ENCODE measurements around the gene UBE2G1.
"Not testable (repeated sequence)": the region's sequence is repeated elsewhere in the genome, so short reads cannot be mapped to it uniquely, and the experiment has no call there.

UBE2G1 gene

DNA sequence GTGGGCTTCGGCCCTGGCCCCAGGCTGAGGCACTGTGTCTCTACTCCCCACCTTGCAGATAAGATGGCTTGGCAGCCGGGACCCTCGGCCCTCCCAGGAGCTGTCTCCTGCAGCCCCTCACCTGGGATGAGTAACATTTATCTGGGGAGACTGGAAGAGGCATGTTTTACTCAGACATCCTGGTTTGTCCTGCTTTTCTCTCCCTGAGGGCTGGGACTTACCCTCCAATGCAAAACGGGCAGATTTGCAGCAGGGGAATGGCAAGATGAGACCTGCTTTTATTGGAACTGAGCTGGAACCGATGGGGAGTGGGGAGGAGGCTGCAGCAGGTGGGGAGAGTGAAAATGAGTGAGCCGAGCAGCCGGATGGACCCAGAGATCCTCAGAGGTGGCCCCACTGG, 27.3 kb upstream of the UBE2G1 start:
- DNase-seq (ENCODE audit: low spot score): no peak
- TF ChIP-seq, protein P1, sequence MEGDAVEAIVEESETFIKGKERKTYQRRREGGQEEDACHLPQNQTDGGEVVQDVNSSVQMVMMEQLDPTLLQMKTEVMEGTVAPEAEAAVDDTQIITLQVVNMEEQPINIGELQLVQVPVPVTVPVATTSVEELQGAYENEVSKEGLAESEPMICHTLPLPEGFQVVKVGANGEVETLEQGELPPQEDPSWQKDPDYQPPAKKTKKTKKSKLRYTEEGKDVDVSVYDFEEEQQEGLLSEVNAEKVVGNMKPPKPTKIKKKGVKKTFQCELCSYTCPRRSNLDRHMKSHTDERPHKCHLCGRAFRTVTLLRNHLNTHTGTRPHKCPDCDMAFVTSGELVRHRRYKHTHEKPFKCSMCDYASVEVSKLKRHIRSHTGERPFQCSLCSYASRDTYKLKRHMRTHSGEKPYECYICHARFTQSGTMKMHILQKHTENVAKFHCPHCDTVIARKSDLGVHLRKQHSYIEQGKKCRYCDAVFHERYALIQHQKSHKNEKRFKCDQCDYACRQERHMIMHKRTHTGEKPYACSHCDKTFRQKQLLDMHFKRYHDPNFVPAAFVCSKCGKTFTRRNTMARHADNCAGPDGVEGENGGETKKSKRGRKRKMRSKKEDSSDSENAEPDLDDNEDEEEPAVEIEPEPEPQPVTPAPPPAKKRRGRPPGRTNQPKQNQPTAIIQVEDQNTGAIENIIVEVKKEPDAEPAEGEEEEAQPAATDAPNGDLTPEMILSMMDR (IDR thresholded peaks at IDR 0.05; ENCODE audit: extremely low read depth, insufficient read depth, missing control alignments): no peak
- in situ Hi-C loops (cut with MboI; ENCODE audit: low pct_unique_long_range_greater_than_20kb, low sequenced_read_pairs, unreplicated experiment): no loop called here

DNA sequence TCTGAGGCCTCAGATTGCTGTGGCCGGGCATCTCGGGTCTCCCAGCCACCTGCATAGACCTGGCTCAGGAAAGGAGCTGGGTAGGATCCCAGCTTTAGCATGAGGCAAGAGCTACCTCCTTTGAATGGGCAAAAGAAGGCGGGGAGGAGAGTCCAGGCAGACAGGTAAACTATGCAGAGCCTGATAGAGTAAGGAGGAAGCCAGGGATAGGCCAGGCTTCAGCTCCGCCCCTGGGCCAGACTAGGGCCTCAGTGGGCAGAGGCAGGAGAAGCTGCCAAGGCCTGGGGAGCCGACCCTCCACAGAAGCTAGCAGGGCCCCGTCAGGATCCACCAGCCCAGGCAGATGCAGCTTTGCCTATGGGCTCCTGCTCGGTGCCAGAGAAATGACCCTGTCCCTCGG, 22.6 kb upstream of the UBE2G1 start:
- DNase-seq (ENCODE audit: low spot score): no peak
- TF ChIP-seq, protein P1 (IDR thresholded peaks at IDR 0.05; ENCODE audit: extremely low read depth, insufficient read depth, missing control alignments): no peak
- in situ Hi-C loops (cut with MboI; ENCODE audit: low pct_unique_long_range_greater_than_20kb, low sequenced_read_pairs, unreplicated experiment): no loop called here

DNA sequence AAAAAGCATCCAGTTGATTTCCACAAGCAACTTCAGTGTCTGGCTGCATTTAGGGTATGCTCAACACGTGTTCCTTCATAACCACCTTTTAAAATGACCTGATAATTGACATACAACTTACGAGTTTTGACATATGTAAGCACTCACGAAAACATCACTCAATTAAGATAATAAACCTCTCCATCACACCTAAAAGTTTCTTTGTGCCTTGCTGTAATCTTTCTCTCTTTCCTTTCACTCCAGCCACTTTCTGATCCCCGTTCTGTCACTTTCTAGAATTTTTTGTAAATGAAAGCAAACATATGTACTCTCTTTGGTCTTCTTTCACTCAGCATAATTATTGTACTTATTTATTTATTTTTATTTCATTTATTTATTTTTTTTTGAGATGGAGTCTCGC, 20.7 kb upstream of the UBE2G1 start:
- in situ Hi-C loops (cut with MboI; ENCODE audit: low pct_unique_long_range_greater_than_20kb, low sequenced_read_pairs, unreplicated experiment): no loop called here
- TF ChIP-seq, protein P1 (IDR thresholded peaks at IDR 0.05; ENCODE audit: extremely low read depth, insufficient read depth, missing control alignments): no peak
- DNase-seq (ENCODE audit: low spot score): no peak

DNA sequence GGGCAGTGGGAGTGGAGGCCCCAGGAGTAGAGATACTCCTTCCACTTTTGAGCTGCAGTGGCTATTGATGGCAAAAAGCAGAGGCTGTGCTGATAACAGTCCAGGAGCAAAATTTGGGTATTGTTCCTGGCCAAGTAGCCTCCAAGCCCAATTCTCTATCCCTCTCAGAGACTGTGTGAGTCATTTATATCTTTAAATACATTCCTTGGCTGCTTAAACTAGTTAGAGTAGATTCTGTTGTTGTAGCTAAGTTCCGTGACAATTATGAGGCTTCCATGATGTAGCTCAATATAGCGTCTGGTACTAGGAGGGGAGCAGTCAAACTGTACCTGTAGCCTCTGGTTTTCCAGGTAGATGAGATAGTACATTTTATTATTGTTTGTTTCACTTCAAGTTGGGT, 19.9 kb upstream of the UBE2G1 start:
- TF ChIP-seq, protein P1 (IDR thresholded peaks at IDR 0.05; ENCODE audit: extremely low read depth, insufficient read depth, missing control alignments): no peak
- DNase-seq (ENCODE audit: low spot score): no peak
- in situ Hi-C loops (cut with MboI; ENCODE audit: low pct_unique_long_range_greater_than_20kb, low sequenced_read_pairs, unreplicated experiment): no loop called here

DNA sequence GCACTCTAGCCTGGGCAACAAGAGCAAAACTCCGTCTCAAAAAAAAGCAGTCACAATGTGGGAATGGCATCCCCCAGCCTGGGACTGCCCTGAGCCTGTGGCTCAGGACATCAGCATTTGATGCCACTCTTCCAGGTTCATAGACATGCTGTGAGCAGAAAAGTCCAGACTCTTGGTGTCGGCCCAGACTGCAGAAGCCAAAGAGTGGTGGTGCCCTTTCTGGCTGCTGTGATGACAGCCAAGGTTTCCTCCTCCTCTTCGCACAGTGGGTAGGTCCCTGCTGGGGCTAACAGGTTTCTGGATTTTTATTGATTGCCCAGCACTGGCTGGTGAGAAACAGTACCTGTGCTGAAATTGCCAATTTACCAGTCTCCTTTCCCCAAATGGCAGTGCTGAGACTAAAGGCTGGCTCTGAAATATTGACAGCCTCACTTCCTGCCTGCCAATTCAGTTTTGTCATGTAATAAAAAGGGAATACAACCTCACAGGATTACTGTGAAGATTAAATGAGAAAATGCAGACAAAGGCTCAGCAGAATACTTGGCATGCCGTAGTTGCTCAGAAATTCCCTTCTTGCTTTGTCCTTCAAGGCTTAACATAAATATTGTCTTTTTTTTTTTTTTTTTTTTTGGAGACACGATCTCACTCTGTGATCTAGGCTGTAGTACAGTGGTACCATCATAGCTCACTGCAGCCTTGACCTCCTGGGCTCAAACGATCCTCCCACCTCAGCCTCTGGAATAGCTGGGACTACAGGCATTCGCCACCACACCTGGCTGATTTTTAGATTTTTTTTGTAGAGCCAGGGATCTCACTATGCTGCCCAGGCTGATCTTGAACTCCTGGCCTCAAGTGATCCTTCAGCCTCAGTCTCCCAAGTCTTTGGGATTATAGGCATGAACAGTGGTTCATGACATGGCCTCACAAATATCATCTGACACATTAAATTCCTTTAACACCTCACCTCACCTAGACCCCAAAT, 15.5 kb upstream of the UBE2G1 start:
- no peak for DNase-seq (ENCODE audit: low spot score)

DNA sequence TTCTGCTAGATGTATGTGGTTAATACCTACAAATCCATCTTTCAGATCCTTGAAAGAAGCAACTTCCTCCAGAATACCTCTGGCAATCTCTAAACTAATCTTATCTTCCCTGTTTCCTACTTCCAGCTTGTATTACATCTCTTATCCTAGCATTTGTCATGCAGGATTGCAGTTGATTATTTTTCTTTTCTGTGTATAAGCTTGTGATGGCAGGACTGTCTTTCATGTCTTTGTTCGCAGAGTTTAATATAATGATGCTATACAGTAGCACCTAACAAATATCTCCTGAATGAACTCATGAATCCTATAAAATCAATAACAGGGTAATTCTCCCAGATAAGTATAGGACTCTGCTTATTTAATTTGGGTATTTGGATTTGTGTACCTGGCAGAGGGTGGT, 12.2 kb upstream of the UBE2G1 start:
- in situ Hi-C loops (cut with MboI; ENCODE audit: low pct_unique_long_range_greater_than_20kb, low sequenced_read_pairs, unreplicated experiment): no loop called here
- TF ChIP-seq, protein P1 (IDR thresholded peaks at IDR 0.05; ENCODE audit: extremely low read depth, insufficient read depth, missing control alignments): no peak
- DNase-seq (ENCODE audit: low spot score): no peak

More for the DNA sequence above, 15.5 kb upstream of the UBE2G1 start:
- in situ Hi-C loops (cut with MboI; ENCODE audit: low pct_unique_long_range_greater_than_20kb, low sequenced_read_pairs, unreplicated experiment): no loop called here
- TF ChIP-seq, protein P1 (IDR thresholded peaks at IDR 0.05; ENCODE audit: extremely low read depth, insufficient read depth, missing control alignments): no peak

DNA sequence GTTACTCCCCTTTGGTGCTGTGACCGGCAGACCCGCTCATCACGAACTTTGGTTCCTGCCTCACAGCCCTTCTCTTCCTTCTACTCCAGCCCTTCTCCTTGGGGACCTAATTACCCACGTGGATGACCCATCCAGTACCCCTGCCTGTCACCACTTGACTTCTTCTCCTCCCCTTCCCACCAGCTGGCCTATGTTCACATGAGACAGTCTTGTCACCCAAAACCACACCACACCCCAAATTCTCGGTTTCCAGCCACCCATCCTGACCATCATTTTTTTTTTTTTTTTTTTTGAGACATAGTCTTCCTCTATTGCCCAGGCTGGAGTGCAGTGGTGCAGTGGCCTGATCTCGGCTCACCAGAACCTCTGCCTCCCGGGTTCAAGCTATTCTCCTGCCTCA, 10.8 kb upstream of the UBE2G1 start:
- in situ Hi-C loops (cut with MboI; ENCODE audit: low pct_unique_long_range_greater_than_20kb, low sequenced_read_pairs, unreplicated experiment); DNase-seq (ENCODE audit: low spot score): not testable (repeated sequence)

DNA sequence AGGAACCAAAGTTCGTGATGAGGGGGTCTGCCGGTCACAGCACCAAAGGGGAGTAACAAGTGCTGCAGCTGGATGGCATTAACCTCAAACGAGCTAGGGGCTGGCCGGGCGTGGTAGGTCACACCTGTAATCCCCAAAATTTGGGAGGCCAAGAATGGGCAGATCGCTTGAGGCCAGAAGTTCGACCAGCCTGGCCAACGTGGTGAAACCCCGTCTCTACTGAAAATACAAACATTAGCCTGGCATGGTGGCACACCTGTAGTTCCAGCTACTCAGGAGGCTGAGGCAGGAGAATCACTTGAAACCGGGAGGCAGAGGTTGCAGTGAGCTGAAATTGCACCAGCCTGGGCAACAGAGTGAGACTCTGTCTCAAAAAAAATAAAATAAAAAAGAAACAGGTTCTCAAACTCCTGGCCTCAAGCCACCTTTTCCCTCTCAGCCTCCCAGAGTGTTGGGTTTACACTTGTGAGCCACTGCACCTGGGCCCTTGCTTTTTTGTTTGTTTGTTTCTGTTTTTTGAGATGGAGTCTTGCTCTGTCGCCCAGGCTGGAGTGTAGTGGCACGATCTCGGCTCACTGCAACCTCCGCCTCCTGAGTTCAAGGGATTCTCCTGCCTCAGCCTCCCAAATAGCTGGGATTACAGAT, 9.4 kb upstream of the UBE2G1 start:
- DNase-seq (ENCODE audit: low spot score); in situ Hi-C loops (cut with MboI; ENCODE audit: low pct_unique_long_range_greater_than_20kb, low sequenced_read_pairs, unreplicated experiment): not testable (repeated sequence)

Measured in GM13977 (cell line).